AG10803 (cell line): ENCODE measurements around the gene DNAH9.

Source experiments
- DNase-seq: peaks from one replicate; pipeline ENCODE4 v3.0.0; 2010; ENCODE audit warnings: low read depth
- H3K4me3 ChIP-seq: 2 replicates; pipeline ENCODE4 v1.5.1; 2011; ENCODE audit warnings: mild to moderate bottlenecking, low read length, control low read depth
- CTCF ChIP-seq: conservative IDR thresholded peaks from 2 replicates; pipeline ENCODE4 v1.5.1; 2011; ENCODE audit warnings: mild to moderate bottlenecking, low read length, control low read depth, inconsistent platforms

Gene DNAH9

GRCh38 chr17:11625878-11626277 lies 27.6 kb downstream of the DNAH9 start:
- no peak overlapping the region for H3K4me3 ChIP-seq
- no peak for DNase-seq
- no peak for TF ChIP-seq CTCF

- DNase-seq: no peak
- TF ChIP-seq CTCF: no peak
- no peak overlapping the region for H3K4me3 ChIP-seq
Measured at GRCh38 chr17:11627301-11627940, 29.2 kb downstream of the DNAH9 start.

- no peak for DNase-seq
- no peak overlapping the region for H3K4me3 ChIP-seq
- no peak for TF ChIP-seq CTCF
Measured at GRCh38 chr17:11628374-11628773, 30.1 kb downstream of the DNAH9 start.

GRCh38 chr17:11628831-11629230 lies 30.6 kb downstream of the DNAH9 start:
- TF ChIP-seq CTCF: no peak
- DNase-seq: no peak

GRCh38 chr17:11636771-11637170 lies 38.5 kb downstream of the DNAH9 start:
- no peak overlapping the region for H3K4me3 ChIP-seq
- TF ChIP-seq CTCF: no peak

More at GRCh38 chr17:11628831-11629230, 30.6 kb downstream of the DNAH9 start:
- no peak overlapping the region for H3K4me3 ChIP-seq

GRCh38 chr17:11637796-11638195 lies 39.5 kb downstream of the DNAH9 start:
- DNase-seq: no peak
- TF ChIP-seq CTCF: no peak
- no peak overlapping the region for H3K4me3 ChIP-seq

More at GRCh38 chr17:11636771-11637170, 38.5 kb downstream of the DNAH9 start:
- DNase-seq: no peak

- no peak for DNase-seq
- TF ChIP-seq CTCF: no peak
- H3K4me3 ChIP-seq: no peak overlapping the region
Measured at GRCh38 chr17:11638700-11639265, 40.5 kb downstream of the DNAH9 start.
